Stimulated activated CD8-positive, alpha-beta memory T cell treated with anti-CD3 and anti-CD28 coated beads, Interleukin-7, amount 100 ng/mL, for 4 hours (primary cell): ENCODE measurements around the gene SLC6A9.
A peak's percentile ranks its signal among the peaks of the same experiment; 100 is the strongest.

ENCODE experiments used
- DNase-seq, 2 donors: peaks; one replicate each; pipeline ENCODE4 v3.0.0-alpha.2; 2020; ENCODE audit warnings: low read depth in 2 of 2

SLC6A9 gene

GRCh38 chr1:44029260-44029910, 1.9 kb downstream of the SLC6A9 start:
- DNase-seq, result peak in 1 of 2 donors; percentile 8

GRCh38 chr1:44027320-44027719, 3.9 kb downstream of the SLC6A9 start:
- DNase-seq, result no peak

GRCh38 chr1:44025816-44026215, 5.4 kb downstream of the SLC6A9 start:
- no peak for DNase-seq

GRCh38 chr1:44024903-44025525, 6.2 kb downstream of the SLC6A9 start:
- no peak for DNase-seq

- DNase-seq, result no peak
Measured at GRCh38 chr1:44024031-44024902, 7.0 kb downstream of the SLC6A9 start.

- DNase-seq, result no peak
Measured at GRCh38 chr1:44021581-44022321, 9.5 kb downstream of the SLC6A9 start.

- DNase-seq, result no peak
Measured at GRCh38 chr1:44021156-44021555, 10.1 kb downstream of the SLC6A9 start.

- DNase-seq, result no peak
Measured at GRCh38 chr1:44020464-44020863, 10.8 kb downstream of the SLC6A9 start.

- DNase-seq, result no peak
Measured at GRCh38 chr1:44019466-44019948, 11.8 kb downstream of the SLC6A9 start.

GRCh38 chr1:44016890-44017400, 14.3 kb downstream of the SLC6A9 start:
- DNase-seq, result no peak

GRCh38 chr1:44016041-44016889, 15.0 kb downstream of the SLC6A9 start:
- no peak for DNase-seq

- no peak for DNase-seq
Measured at GRCh38 chr1:44015206-44015605, 16.1 kb downstream of the SLC6A9 start.

GRCh38 chr1:44014365-44015104, 16.7 kb downstream of the SLC6A9 start:
- no peak for DNase-seq

- no peak for DNase-seq
Measured at GRCh38 chr1:44013949-44014348, 17.3 kb downstream of the SLC6A9 start.

- DNase-seq, result no peak
Measured at GRCh38 chr1:44012941-44013609, 18.2 kb downstream of the SLC6A9 start.

GRCh38 chr1:44012404-44012803, 18.9 kb downstream of the SLC6A9 start:
- DNase-seq, result no peak

- no peak for DNase-seq
Measured at GRCh38 chr1:44010935-44011471, 20.3 kb downstream of the SLC6A9 start.

- no peak for DNase-seq
Measured at GRCh38 chr1:44008259-44008658, 23.0 kb downstream of the SLC6A9 start.

- no peak for DNase-seq
Measured at GRCh38 chr1:44002606-44003157, 28.6 kb downstream of the SLC6A9 start.
